SU-DHL-6 (cell line): ENCODE data around the gene MTERF4.
"Not testable (repeated sequence)": the region's sequence is repeated elsewhere in the genome, so short reads cannot be mapped to it uniquely, and the experiment has no call there.

Experiments used
- H2AFZ ChIP-seq: fragments of 200-600 bp; sonication (generic); 2 replicates; pipeline ENCODE4 v1.6.1; 2014; ENCODE audit warnings: low read depth, mild to moderate bottlenecking, moderate library complexity, mixed read lengths, antibody characterized with exemption, low read length; ENCODE audit not compliant: severe bottlenecking
- H3F3A ChIP-seq: fragments of 200-600 bp; shearing (Covaris generic); 2 replicates; pipeline ENCODE4 v1.6.0; 2016; ENCODE audit warnings: antibody characterized with exemption, mild to moderate bottlenecking; ENCODE audit not compliant: insufficient read depth
- H3K27ac ChIP-seq: fragments of 200-600 bp; sonication (generic); 2 replicates; pipeline ENCODE4 v1.5.1; 2016; ENCODE audit warnings: low read depth, mild to moderate bottlenecking, low read length, moderate library complexity, mixed read lengths
- H3K27me3 ChIP-seq: fragments of 200-600 bp; sonication (generic), shearing (Covaris generic); 2 replicates; pipeline ENCODE4 v1.6.0; 2014; ENCODE audit warnings: mild to moderate bottlenecking, low read length
- H3K36me3 ChIP-seq: fragments of 200-600 bp; sonication (generic); 2 replicates; pipeline ENCODE4 v1.6.1; 2014; ENCODE audit warnings: mild to moderate bottlenecking, low read length, mixed read lengths
- H3K4me2 ChIP-seq: fragments of 300-600, 200-600 bp; shearing (Covaris generic), sonication (generic); 2 replicates; pipeline ENCODE4 v1.6.0; 2014; ENCODE audit warnings: low read length, low read depth, mild to moderate bottlenecking; ENCODE audit not compliant: poor library complexity, severe bottlenecking
- H3K4me3 ChIP-seq: fragments of 200-600 bp; sonication (generic); 2 replicates; pipeline ENCODE4 v1.5.1; 2014; ENCODE audit warnings: antibody characterized with exemption, low read length, mild to moderate bottlenecking, mixed read lengths; ENCODE audit not compliant: insufficient read depth, poor library complexity, severe bottlenecking
- H3K79me2 ChIP-seq: fragments of 200-600 bp; sonication (generic); 2 replicates; pipeline ENCODE4 v1.6.1; 2014; ENCODE audit warnings: mild to moderate bottlenecking, low read length, moderate library complexity; ENCODE audit not compliant: insufficient read depth
- H3K9ac ChIP-seq: fragments of 200-600 bp; sonication (generic); 2 replicates; pipeline ENCODE4 v1.7.0; 2014; ENCODE audit warnings: mild to moderate bottlenecking, low read length
- H3K9me2 ChIP-seq: fragments of 200-600 bp; sonication (generic); replicated peaks from 2 replicates; pipeline ENCODE4 v1.6.1; 2014; ENCODE audit warnings: low read length; ENCODE audit not compliant: insufficient read depth
- H3K9me3 ChIP-seq: fragments of 200-600 bp; sonication (generic); 2 replicates; pipeline ENCODE4 v1.6.1; 2014; ENCODE audit warnings: low read length, mixed read lengths; ENCODE audit not compliant: insufficient read depth
- H4K20me1 ChIP-seq: fragments of 200-600 bp; sonication (generic); 2 replicates; pipeline ENCODE4 v1.6.1; 2014; ENCODE audit warnings: low read depth, mild to moderate bottlenecking, antibody characterized with exemption, low read length, moderate library complexity, mixed read lengths
- CTCF ChIP-seq: fragments of 200-600 bp; sonication (generic); IDR thresholded peaks from one replicate; pipeline ENCODE4 v1.5.1; 2017; ENCODE audit warnings: antibody characterized with exemption, mild to moderate bottlenecking, low read length, moderate library complexity; ENCODE audit not compliant: insufficient read depth, poor library complexity, severe bottlenecking
- EZH2phosphoT487 ChIP-seq: fragments of 200-600 bp; sonication (generic), shearing (Covaris generic); conservative IDR thresholded peaks from 2 replicates; pipeline ENCODE4 v1.6.1; 2018; ENCODE audit warnings: mild to moderate bottlenecking, antibody characterized with exemption, low read length, moderate library complexity, mixed read lengths

The MTERF4 gene

GRCh38 chr2:241095594-241096290, 6.3 kb downstream of the MTERF4 start:
- no peaks in the 10 kb centered on the region for H3K27me3 ChIP-seq
- no peak overlapping the region for H3K4me3 ChIP-seq
- H3F3A ChIP-seq, result no peaks in the 10 kb centered on the region
- H3K9me2 ChIP-seq, result no peaks in the 10 kb centered on the region
- TF ChIP-seq CTCF (no peak), EZH2phosphoT487 (no peak)
- no peaks in the 10 kb centered on the region; the same call in 1 of the 2 replicates for H3K36me3 ChIP-seq
- no peaks in the 10 kb centered on the region for H4K20me1 ChIP-seq
- no peak overlapping the region for H3K4me2 ChIP-seq
- no peak overlapping the region for H3K9ac ChIP-seq
- peaks cover 24% of the 10 kb centered on the region for H3K79me2 ChIP-seq
- H3K27ac ChIP-seq, result no peak overlapping the region
- no peak overlapping the region for H2AFZ ChIP-seq
- no peaks in the 10 kb centered on the region for H3K9me3 ChIP-seq

- Histone ChIP-seq H3K36me3 (no peaks in the 10 kb centered on the region; the same call in 1 of the 2 replicates), H2AFZ (no peak overlapping the region), H4K20me1 (no peaks in the 10 kb centered on the region)
These were observed 7.1 kb downstream of the MTERF4 start for GRCh38 chr2:241094924-241095420.

GRCh38 chr2:241094172-241094571, 7.9 kb downstream of the MTERF4 start:
- Histone ChIP-seq H3K79me2 (peaks cover 10% of the 10 kb centered on the region; the same call in 1 of the 2 replicates), H3K4me3 (no peak overlapping the region), H3K9me2 (no peaks in the 10 kb centered on the region), H3K36me3 (no peaks in the 10 kb centered on the region; the same call in 1 of the 2 replicates), H3F3A (no peaks in the 10 kb centered on the region), H3K4me2 (no peak overlapping the region), H3K27ac (no peak overlapping the region), H3K9me3 (no peaks in the 10 kb centered on the region), H4K20me1 (no peaks in the 10 kb centered on the region), H2AFZ (no peak overlapping the region), H3K9ac (no peak overlapping the region), H3K27me3 (no peaks in the 10 kb centered on the region)
- TF ChIP-seq EZH2phosphoT487 (no peak), CTCF (no peak)

More at GRCh38 chr2:241094924-241095420, 7.1 kb downstream of the MTERF4 start:
- no peak for TF ChIP-seq CTCF
- TF ChIP-seq EZH2phosphoT487, result no peak
- Histone ChIP-seq H3K9ac (no peak overlapping the region), H3K4me3 (no peak overlapping the region), H3K27ac (no peak overlapping the region), H3F3A (no peaks in the 10 kb centered on the region), H3K4me2 (no peak overlapping the region), H3K9me3 (no peaks in the 10 kb centered on the region), H3K79me2 (peaks cover 16% of the 10 kb centered on the region), H3K27me3 (no peaks in the 10 kb centered on the region), H3K9me2 (no peaks in the 10 kb centered on the region)

GRCh38 chr2:241093133-241093781, 8.8 kb downstream of the MTERF4 start:
- H2AFZ ChIP-seq, H3K9me3 ChIP-seq, H3K4me3 ChIP-seq, H3K36me3 ChIP-seq, H3K4me2 ChIP-seq, H3K9me2 ChIP-seq, H3F3A ChIP-seq, H3K9ac ChIP-seq, H3K79me2 ChIP-seq, H4K20me1 ChIP-seq, H3K27me3 ChIP-seq, H3K27ac ChIP-seq: not testable (repeated sequence)
